Esophagus squamous epithelium (tissue), 5 donors: ENCODE measurements around the gene MNX1. TPM values are rescaled to one million over a fixed set of nuclear protein-coding genes. Genes with fewer than 3 reads are reported as not detected.

Experiments used
- DNase-seq: peaks from one replicate; lab custom pipeline; 2025; lab: John Stamatoyannopoulos, UW
- H3K27ac ChIP-seq, 4 donors: fragments of 200-600 bp; sonication (generic); one replicate each; pipeline ENCODE4 v1.5.1; 2016 to 2019; ENCODE audit warnings: mild to moderate bottlenecking in 1 of 4
- H3K27me3 ChIP-seq, 4 donors: fragments of 200-600 bp; sonication (generic); 1 replicate in 3 of 4; 2 replicates in 1 of 4; pipeline versions ENCODE4 v1.5.1 to v1.6.0; 2017 to 2021; ENCODE audit warnings: antibody characterized with exemption in 1 of 4
- H3K36me3 ChIP-seq, 3 donors: fragments of 200-600 bp; sonication (generic); one replicate each; pipeline ENCODE4 v1.5.1; 2016 to 2019
- H3K4me1 ChIP-seq, 3 donors: fragments of 200-600 bp; sonication (generic); one replicate each; pipeline ENCODE4 v1.5.1; 2017 to 2019
- H3K4me3 ChIP-seq, 4 donors: fragments of 200-600 bp; sonication (generic); 1 replicate in 3 of 4; 2 replicates in 1 of 4; pipeline ENCODE4 v1.5.1; 2016 to 2019; ENCODE audit warnings: mild to moderate bottlenecking in 2 of 4, moderate library complexity in 1 of 4
- H3K9me3 ChIP-seq, 3 donors: fragments of 200-600 bp; sonication (generic); one replicate each; pipeline ENCODE4 v1.5.1; 2016 to 2019
- CTCF ChIP-seq, 6 experiments: fragments of 450-650 bp in 4 of 6; fragments of 200-600 bp in 2 of 6; sonication (generic) in 2 of 6; IDR thresholded peaks; one replicate each; pipeline ENCODE4 v1.5.1; 2016 to 2019; ENCODE audit warnings: antibody characterized with exemption in 6 of 6, mild to moderate bottlenecking in 4 of 6, moderate library complexity in 4 of 6
- POLR2A ChIP-seq, 4 donors: fragments of 450-650 bp; IDR thresholded peaks; one replicate each; pipeline ENCODE4 v1.6.1; 2017; ENCODE audit warnings: antibody characterized with exemption in 4 of 4, mild to moderate bottlenecking in 4 of 4, moderate library complexity in 3 of 4
- WGBS, 2 donors: methylation state at CpG; one replicate each; pipeline ENCODE4 v1.1.5; 2018; 5-methylcytosine and 5-hydroxymethylcytosine counted together
- intact Hi-C: fragments of 100-400 bp; cut with DNase I; formaldehyde crosslinking; loops from one replicate; pipeline ENCODE4 v1.15.0; 2022
- total RNA-seq, 4 donors: library from RNA; depleted of rRNA; stranded (reverse); fragments of >200 nt; gene quantifications; one replicate each; pipeline ENCODE4 v1.1.0, GENCODE V29; 2016
- donor health status: DM: yes; HTN: yes; CAD: no.

MNX1 gene
- total RNA-seq, 4 donors from 2014 or later, result 0.47 to 1.1 TPM; not detected in 2

- no peaks in the 10 kb centered on the region for H3K36me3 ChIP-seq
- intact Hi-C loops, result no loop called here
- WGBS, 2 donors, result 42 to 69% methylated on average over 10 of the region's 11 CpGs
- no peaks in the 10 kb centered on the region for H3K9me3 ChIP-seq
- DNase-seq, result no peak
- H3K4me3 ChIP-seq, result no peak overlapping the region
- TF ChIP-seq CTCF (IDR thresholded peaks at IDR 0.05) (no peak), POLR2A (IDR thresholded peaks at IDR 0.05) (no peak)
- no peak overlapping the region for H3K27ac ChIP-seq
- no peaks in the 10 kb centered on the region for H3K4me1 ChIP-seq
- H3K27me3 ChIP-seq, result peaks cover 0 to 97% (median 4%) of the 10 kb centered on the region in 4 donors
Observed at GRCh38 chr7:157027568-157028198, 17.2 kb upstream of the MNX1 start.

DNA sequence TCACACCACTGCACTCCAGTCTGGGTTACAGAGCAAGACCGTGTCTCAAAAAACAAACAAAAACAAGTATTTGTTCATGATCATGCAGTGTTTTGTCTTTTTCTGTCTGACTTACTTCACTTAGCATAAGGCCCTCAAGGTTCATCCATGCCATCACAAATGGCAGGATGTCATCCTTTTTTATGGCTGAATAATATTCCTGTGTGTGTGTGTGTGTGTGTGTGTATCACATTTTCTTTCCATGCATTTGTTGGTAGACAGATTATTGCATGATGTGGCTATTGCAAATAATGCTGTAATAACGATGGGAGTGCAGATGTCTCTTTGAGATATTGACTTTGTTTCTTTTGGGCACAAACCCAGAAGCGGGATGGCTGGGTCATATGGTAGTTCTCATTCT lies 14.3 kb upstream of the MNX1 start:
- no peak for TF ChIP-seq POLR2A (IDR thresholded peaks at IDR 0.05)
- TF ChIP-seq CTCF (IDR thresholded peaks at IDR 0.05), result no peak
- WGBS, 2 donors, result 69 to 82% methylated on average over 3 of the region's 3 CpGs
- intact Hi-C loops, result no loop called here

GRCh38 chr7:157023589-157023905 lies 13.1 kb upstream of the MNX1 start:
- no peak overlapping the region for H3K4me3 ChIP-seq
- no peaks in the 10 kb centered on the region for H3K36me3 ChIP-seq
- H3K4me1 ChIP-seq, result peaks cover 15 to 33% (median 17%) of the 10 kb centered on the region in 3 donors
- no peaks in the 10 kb centered on the region for H3K9me3 ChIP-seq
- no peak overlapping the region for H3K27ac ChIP-seq
- TF ChIP-seq POLR2A (IDR thresholded peaks at IDR 0.05) (no peak), CTCF (IDR thresholded peaks at IDR 0.05) (no peak)
- intact Hi-C loops, result no loop called here
- DNase-seq, result no peak
- 42 to 56% methylated on average over 4 of the region's 4 CpGs for WGBS, 2 donors
- peaks cover 21 to 97% (median 41%) of the 10 kb centered on the region in 4 donors for H3K27me3 ChIP-seq

More for the DNA sequence above, 14.3 kb upstream of the MNX1 start:
- Histone ChIP-seq H3K36me3 (no peaks in the 10 kb centered on the region), H3K27ac (no peak overlapping the region), H3K4me1 (peaks cover 10 to 21% (median 12%) of the 10 kb centered on the region in 3 donors), H3K4me3 (no peak overlapping the region), H3K9me3 (no peaks in the 10 kb centered on the region), H3K27me3 (peaks cover 20 to 97% (median 30%) of the 10 kb centered on the region in 4 donors)
- no peak for DNase-seq

DNA sequence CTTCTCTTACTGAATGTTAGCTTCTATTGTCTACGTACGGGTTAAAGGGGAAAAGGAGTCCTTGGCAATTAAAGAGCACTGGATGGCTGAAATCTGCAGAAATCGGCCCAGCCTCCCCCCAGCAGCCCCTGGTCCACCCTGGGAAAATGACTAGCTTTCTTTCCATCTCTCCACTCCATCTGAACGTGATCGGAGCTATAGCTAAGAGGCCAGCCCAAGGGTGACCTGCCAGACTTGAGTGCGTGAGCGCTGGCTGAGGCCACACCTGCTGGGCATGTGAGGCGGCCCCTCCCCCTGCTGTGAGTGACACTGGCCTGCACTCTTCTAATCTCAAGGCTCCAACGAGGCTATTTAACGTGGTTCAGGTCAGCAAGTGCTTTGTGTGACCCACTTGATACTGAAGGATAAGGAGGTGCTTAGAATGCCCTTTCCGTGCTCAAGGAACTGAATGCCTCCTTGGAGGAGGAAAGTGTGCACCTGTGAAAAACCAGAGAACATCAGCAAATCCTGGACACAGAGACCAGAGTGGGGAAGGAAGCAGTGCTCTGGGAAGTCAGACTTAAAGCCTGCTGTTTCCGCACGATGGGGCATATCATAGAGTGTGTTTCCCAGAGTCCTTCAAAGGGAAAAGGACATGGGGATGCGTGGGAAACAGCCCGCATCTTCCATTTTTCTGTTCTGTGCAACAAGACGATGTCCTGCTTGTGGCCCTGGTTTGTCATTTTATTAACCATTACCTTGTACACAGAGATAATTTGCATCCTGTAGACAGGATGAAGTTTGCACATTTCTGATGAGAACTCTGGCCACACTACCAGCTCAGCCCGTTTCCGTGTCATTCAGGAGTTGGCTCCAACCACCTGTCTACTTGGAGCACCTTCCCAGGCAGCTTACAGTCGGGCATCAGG lies 12.5 kb upstream of the MNX1 start:
- 37 to 39% methylated on average over 16 to 17 of the region's 19 CpGs for WGBS, 2 donors
- no peak overlapping the region for H3K27ac ChIP-seq
- H3K27me3 ChIP-seq, result peaks cover 27 to 97% (median 43%) of the 10 kb centered on the region in 4 donors
- intact Hi-C loops, result no loop called here
- H3K4me1 ChIP-seq, result peaks cover 15 to 39% (median 17%) of the 10 kb centered on the region in 3 donors
- H3K36me3 ChIP-seq, result no peaks in the 10 kb centered on the region
- no peak for TF ChIP-seq CTCF (IDR thresholded peaks at IDR 0.05)
- no peak for TF ChIP-seq POLR2A (IDR thresholded peaks at IDR 0.05)
- H3K9me3 ChIP-seq, result no peaks in the 10 kb centered on the region
- DNase-seq, result no peak
- H3K4me3 ChIP-seq, result no peak overlapping the region
